ENCODE data around the gene RNF17. TPM values are rescaled to one million over a fixed set of nuclear protein-coding genes. Genes with fewer than 3 reads are reported as not detected.
A peak's percentile ranks its signal among the peaks of the same experiment; 100 is the strongest.

Gene RNF17
- total and polyA plus RNA-seq, 10 of the 15 experiments (the other 5 are each of a cell fraction or from before 2014, with no cell fraction given) = not detected

GRCh38 chr13:24922387-24922744 is 158.4 kb downstream of the RNF17 start:
- peaks cover 8% of the 10 kb centered on the region; the same call in 1 of the 2 replicates for H3K4me1 ChIP-seq (ENCODE audit: control insufficient read depth, insufficient read depth, low read length)
- TF ChIP-seq, protein P1, sequence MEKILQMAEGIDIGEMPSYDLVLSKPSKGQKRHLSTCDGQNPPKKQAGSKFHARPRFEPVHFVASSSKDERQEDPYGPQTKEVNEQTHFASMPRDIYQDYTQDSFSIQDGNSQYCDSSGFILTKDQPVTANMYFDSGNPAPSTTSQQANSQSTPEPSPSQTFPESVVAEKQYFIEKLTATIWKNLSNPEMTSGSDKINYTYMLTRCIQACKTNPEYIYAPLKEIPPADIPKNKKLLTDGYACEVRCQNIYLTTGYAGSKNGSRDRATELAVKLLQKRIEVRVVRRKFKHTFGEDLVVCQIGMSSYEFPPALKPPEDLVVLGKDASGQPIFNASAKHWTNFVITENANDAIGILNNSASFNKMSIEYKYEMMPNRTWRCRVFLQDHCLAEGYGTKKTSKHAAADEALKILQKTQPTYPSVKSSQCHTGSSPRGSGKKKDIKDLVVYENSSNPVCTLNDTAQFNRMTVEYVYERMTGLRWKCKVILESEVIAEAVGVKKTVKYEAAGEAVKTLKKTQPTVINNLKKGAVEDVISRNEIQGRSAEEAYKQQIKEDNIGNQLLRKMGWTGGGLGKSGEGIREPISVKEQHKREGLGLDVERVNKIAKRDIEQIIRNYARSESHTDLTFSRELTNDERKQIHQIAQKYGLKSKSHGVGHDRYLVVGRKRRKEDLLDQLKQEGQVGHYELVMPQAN (conservative IDR thresholded peaks at IDR 0.05) = peak; percentile 100
- peak; percentile 68; the same call in 1 of the 2 replicates for TF ChIP-seq LARP7 (IDR thresholded peaks at IDR 0.05)
- 0 out of 2 replicates have a peak, but pooled peaks have one; percentile 8 for TF ChIP-seq NR2F1 (conservative IDR thresholded peaks at IDR 0.05)
- peak; percentile 56; the same call in 1 of the 2 replicates for TF ChIP-seq GATAD2B (conservative IDR thresholded peaks at IDR 0.05; ENCODE audit: low read depth)
- TF ChIP-seq SUPT20H (IDR thresholded peaks at IDR 0.05; ENCODE audit: borderline replicate concordance, control insufficient read depth, low read depth, low read length) = no peak
- intact Hi-C loops (cut with micrococcal nuclease; ENCODE audit: unreplicated experiment) = loop anchor here (2.0 to 10.0 kb wide), 3 partner anchors 35 to 362 kb away; partner anchors contain the start of gene MTMR6
- ChIA-PET CTCF (no interaction called here), POLR2A (no interaction called here), SMC1A (ENCODE audit: uncharacterized antibody, unreplicated experiment) (interaction anchor here (1.0 kb wide), 1 partner anchor 193 kb away, joined by 3 read pairs; no protein-coding TSS in a partner anchor), RAD21 (ENCODE audit: unreplicated experiment) (interaction anchor here (1.4 kb wide), 1 partner anchor 191 kb away, joined by 5 read pairs; no protein-coding TSS in a partner anchor)
- H3K36me3 ChIP-seq (ENCODE audit: control insufficient read depth in 2 of 2, insufficient read depth in 2 of 2, low read length in 1 of 2) = no peaks in the 10 kb centered on the region
- no peak for FAIRE-seq
- H3K27me3 ChIP-seq (replicated peaks in 1 of 2; ENCODE audit: control insufficient read depth in 2 of 2, insufficient read depth in 2 of 2, low read length in 1 of 2) = no peaks in the 10 kb centered on the region
- H4K20me1 ChIP-seq (ENCODE audit: control insufficient read depth, insufficient read depth) = no peaks in the 10 kb centered on the region
- peak overlapping the region; percentile 90 for H3K4me3 ChIP-seq
- peak overlapping the region; percentile 100 for H3K27ac ChIP-seq (ENCODE audit: control insufficient read depth, insufficient read depth)
- peak overlapping the region; percentile 73 for H2AFZ ChIP-seq (ENCODE audit: control insufficient read depth, low read depth, low read length)
- WGBS (ENCODE audit: insufficient coverage, insufficient replicate concordance, low lambda C conversion rate, missing lambda C conversion rate) = under 1% methylated on average over 34 of the region's 34 CpGs
- peak overlapping the region; percentile 97 for H3K9ac ChIP-seq (ENCODE audit: control insufficient read depth, insufficient read depth, low read length)
- peak; percentile 49 for ATAC-seq
- DNase-seq (ENCODE audit: low read depth, low spot score) = no peak
- peaks cover 52% of the 10 kb centered on the region for H3K79me2 ChIP-seq (ENCODE audit: control insufficient read depth, insufficient read depth, low read length)
- peak overlapping the region; percentile 81 for H3K4me2 ChIP-seq (ENCODE audit: control insufficient read depth, insufficient read depth)
- in situ Hi-C loops (cut with MboI) = no loop called here
- H3K9me3 ChIP-seq (replicated peaks; ENCODE audit: control insufficient read depth, insufficient read depth, low read length) = no peaks in the 10 kb centered on the region; the same call in 2 of the 3 replicates
- TSS peak; percentile 71 for BruUV-seq (replicated peaks)

All from GM12878 (cell line).